ENCODE measurements around the gene CAB39.

- TF ChIP-seq ZNF8 (CRISPR knock-in tag; IDR thresholded peaks at IDR 0.05), result no peak
- TF ChIP-seq CSDC2 (CRISPR knock-in tag; IDR thresholded peaks at IDR 0.05), result no peak
- no peak for TF ChIP-seq ZNF565 (CRISPR knock-in tag; conservative IDR thresholded peaks at IDR 0.05; ENCODE audit: low read depth)
- no peak for TF ChIP-seq CREB5 (CRISPR knock-in tag; IDR thresholded peaks at IDR 0.05; ENCODE audit: low read depth)
- TF ChIP-seq RARB (CRISPR knock-in tag; IDR thresholded peaks at IDR 0.05), result no peak
- TF ChIP-seq TCF4 (CRISPR knock-in tag; IDR thresholded peaks at IDR 0.05; ENCODE audit: borderline replicate concordance), result no peak
- TF ChIP-seq ARNTL (CRISPR knock-in tag; IDR thresholded peaks at IDR 0.05; ENCODE audit: borderline replicate concordance, low read depth), result no peak
- no peak for TF ChIP-seq TOX (CRISPR knock-in tag; IDR thresholded peaks at IDR 0.05; ENCODE audit: borderline replicate concordance)
- TF ChIP-seq POU6F1 (CRISPR knock-in tag; IDR thresholded peaks at IDR 0.05; ENCODE audit: borderline replicate concordance, low read depth), result no peak
These were observed 44.8 kb downstream of the CAB39 start for GRCh38 chr2:230757476-230757875.

Measured in SK-N-SH treated with all-trans-retinoic acid at 6 μM for 48 hours (cell line).